T-helper 17 cell (primary cell): ENCODE data around the gene TMEM143. TPM values are rescaled to one million over a fixed set of nuclear protein-coding genes. Genes with fewer than 3 reads are reported as not detected.
A peak's percentile ranks its signal among the peaks of the same experiment; 100 is the strongest.
"Not testable (repeated sequence)": the region's sequence is repeated elsewhere in the genome, so short reads cannot be mapped to it uniquely, and the experiment has no call there.

Experiments
- ATAC-seq: fragments of 150-1000 bp; cut with Tn5 transposase; 2 replicates; pipeline ENCODE4 v1.10.0; 2021; ENCODE audit warnings: mild to moderate bottlenecking, moderate library complexity
- DNase-seq, 3 donors: peaks; one replicate each; pipeline versions ENCODE4 v3.0.0 to v3.0.0-alpha.2; 2020 to 2021
- H3K9me3 ChIP-seq: one replicate; pipeline ENCODE4 v1.7.0; 2013; ENCODE audit warnings: low read length, mild to moderate bottlenecking; ENCODE audit not compliant: control insufficient read depth, poor library complexity, severe bottlenecking
- H3K27ac Mint-ChIP-seq: one replicate; pipeline ENCODE4 v1.8.0; 2022; ENCODE audit warnings: mild to moderate bottlenecking, moderate library complexity, mixed read lengths
- H3K27me3 Mint-ChIP-seq: one replicate; pipeline ENCODE4 v1.8.0; 2022; ENCODE audit warnings: mixed read lengths
- H3K36me3 Mint-ChIP-seq: one replicate; pipeline ENCODE4 v1.8.0; 2022; ENCODE audit warnings: low read depth, mixed read lengths
- H3K4me1 Mint-ChIP-seq: one replicate; pipeline ENCODE4 v1.8.0; 2022; ENCODE audit warnings: mild to moderate bottlenecking, mixed read lengths
- H3K4me3 Mint-ChIP-seq: one replicate; pipeline ENCODE4 v1.8.0; 2022; ENCODE audit warnings: mild to moderate bottlenecking, moderate library complexity, mixed read lengths
- total RNA-seq, 4 donors: library from RNA in 2 of 4; stranded (reverse) in 2 of 4; gene quantifications; one replicate each; pipeline ENCODE4 v1.2.3 and lab custom pipeline; 2022 to 2026

TMEM143 gene
- total RNA-seq, 2 donors from 2014 or later = 7.9 to 8.8 TPM

GRCh38 chr19:48321622-48322591, 41.8 kb downstream of the TMEM143 start:
- peak; percentile 75 for ATAC-seq
- H3K9me3 ChIP-seq = no peaks in the 10 kb centered on the region
- H3K27me3 Mint-ChIP-seq = no peaks in the 10 kb centered on the region
- DNase-seq = peak; percentile 99 to 100 (median 99)
- H3K4me3 Mint-ChIP-seq = peak overlapping the region; percentile 97
- H3K27ac Mint-ChIP-seq = peak overlapping the region; percentile 100
- peaks cover 47% of the 10 kb centered on the region for H3K4me1 Mint-ChIP-seq
- H3K36me3 Mint-ChIP-seq = peaks cover 3% of the 10 kb centered on the region

GRCh38 chr19:48321372-48321621, 42.4 kb downstream of the TMEM143 start:
- peak overlapping the region; percentile 97 for H3K4me3 Mint-ChIP-seq
- no peaks in the 10 kb centered on the region for H3K27me3 Mint-ChIP-seq
- ATAC-seq (peak; percentile 64), DNase-seq (peak; percentile 87 to 96 (median 94))
- peak overlapping the region; percentile 100 for H3K27ac Mint-ChIP-seq
- peaks cover 44% of the 10 kb centered on the region for H3K4me1 Mint-ChIP-seq
- H3K36me3 Mint-ChIP-seq = peaks cover 3% of the 10 kb centered on the region
- H3K9me3 ChIP-seq = no peaks in the 10 kb centered on the region

GRCh38 chr19:48319647-48320541, 43.8 kb downstream of the TMEM143 start:
- H3K9me3 ChIP-seq = no peaks in the 10 kb centered on the region
- no peaks in the 10 kb centered on the region for H3K27me3 Mint-ChIP-seq
- H3K36me3 Mint-ChIP-seq = no peaks in the 10 kb centered on the region
- peak overlapping the region; percentile 100 for H3K27ac Mint-ChIP-seq
- H3K4me3 Mint-ChIP-seq = peak overlapping the region; percentile 97
- ATAC-seq (no peak), DNase-seq (peak; percentile 64 to 77 (median 65))
- H3K4me1 Mint-ChIP-seq = peaks cover 37% of the 10 kb centered on the region

- Mint-ChIP-seq H3K27me3 (no peaks in the 10 kb centered on the region), H3K27ac (no peak overlapping the region), H3K4me3 (no peak overlapping the region), H3K36me3 (no peaks in the 10 kb centered on the region), H3K4me1 (peaks cover 25% of the 10 kb centered on the region)
- DNase-seq (no peak), ATAC-seq (no peak)
- no peaks in the 10 kb centered on the region for H3K9me3 ChIP-seq
Observed at GRCh38 chr19:48318286-48318987, 45.3 kb downstream of the TMEM143 start.

- H3K27me3 Mint-ChIP-seq, DNase-seq, H3K9me3 ChIP-seq, ATAC-seq, H3K4me3 Mint-ChIP-seq, H3K36me3 Mint-ChIP-seq: not testable (repeated sequence)
- Mint-ChIP-seq H3K4me1 (peaks cover 18% of the 10 kb centered on the region), H3K27ac (peak overlapping the region; percentile 24)
Observed at GRCh38 chr19:48317708-48317960, 46.1 kb downstream of the TMEM143 start.

GRCh38 chr19:48315712-48316111, 48.0 kb downstream of the TMEM143 start:
- Mint-ChIP-seq H3K27me3 (no peaks in the 10 kb centered on the region), H3K27ac (no peak overlapping the region), H3K36me3 (no peaks in the 10 kb centered on the region), H3K4me1 (peaks cover 8% of the 10 kb centered on the region), H3K4me3 (no peak overlapping the region)
- no peaks in the 10 kb centered on the region for H3K9me3 ChIP-seq
- ATAC-seq (no peak), DNase-seq (no peak)

- Mint-ChIP-seq H3K4me3 (no peak overlapping the region), H3K4me1 (peaks cover 2% of the 10 kb centered on the region), H3K27me3 (no peaks in the 10 kb centered on the region), H3K36me3 (peaks cover 2% of the 10 kb centered on the region), H3K27ac (no peak overlapping the region)
- no peak for DNase-seq
- no peak for ATAC-seq
- no peaks in the 10 kb centered on the region for H3K9me3 ChIP-seq
Observed at GRCh38 chr19:48311384-48311783, 52.4 kb downstream of the TMEM143 start.

- ATAC-seq (no peak), DNase-seq (no peak)
- no peak overlapping the region for H3K27ac Mint-ChIP-seq
- no peaks in the 10 kb centered on the region for H3K9me3 ChIP-seq
- peaks cover 2% of the 10 kb centered on the region for H3K36me3 Mint-ChIP-seq
- H3K4me1 Mint-ChIP-seq = peaks cover 2% of the 10 kb centered on the region
- H3K27me3 Mint-ChIP-seq = no peaks in the 10 kb centered on the region
- H3K4me3 Mint-ChIP-seq = no peak overlapping the region
Observed at GRCh38 chr19:48310227-48310626, 53.5 kb downstream of the TMEM143 start.

- not testable (repeated sequence) for H3K27me3 Mint-ChIP-seq, H3K4me3 Mint-ChIP-seq, H3K27ac Mint-ChIP-seq, H3K36me3 Mint-ChIP-seq, ATAC-seq, H3K9me3 ChIP-seq, DNase-seq, H3K4me1 Mint-ChIP-seq
Observed at GRCh38 chr19:48309731-48310130, 54.0 kb downstream of the TMEM143 start.

GRCh38 chr19:48308631-48309586, 54.8 kb downstream of the TMEM143 start:
- Mint-ChIP-seq H3K27ac (no peak overlapping the region), H3K27me3 (no peaks in the 10 kb centered on the region), H3K4me1 (peaks cover 5% of the 10 kb centered on the region), H3K4me3 (no peak overlapping the region), H3K36me3 (peaks cover 5% of the 10 kb centered on the region)
- no peak for ATAC-seq
- no peaks in the 10 kb centered on the region for H3K9me3 ChIP-seq
- DNase-seq = no peak

- H3K27me3 Mint-ChIP-seq = no peaks in the 10 kb centered on the region
- H3K4me1 Mint-ChIP-seq = peaks cover 3% of the 10 kb centered on the region
- no peak overlapping the region for H3K4me3 Mint-ChIP-seq
- no peak overlapping the region for H3K27ac Mint-ChIP-seq
- H3K9me3 ChIP-seq = no peaks in the 10 kb centered on the region
- H3K36me3 Mint-ChIP-seq = peaks cover 3% of the 10 kb centered on the region
- DNase-seq (no peak), ATAC-seq (no peak)
Observed at GRCh38 chr19:48303866-48304265, 59.9 kb downstream of the TMEM143 start.

- ATAC-seq = no peak
- H3K27me3 Mint-ChIP-seq = no peaks in the 10 kb centered on the region
Observed at GRCh38 chr19:48303367-48303766, 60.4 kb downstream of the TMEM143 start.

More at GRCh38 chr19:48303367-48303766, 60.4 kb downstream of the TMEM143 start:
- no peak overlapping the region for H3K4me3 Mint-ChIP-seq
- H3K27ac Mint-ChIP-seq = no peak overlapping the region
- peaks cover 3% of the 10 kb centered on the region for H3K36me3 Mint-ChIP-seq
- peaks cover 3% of the 10 kb centered on the region for H3K4me1 Mint-ChIP-seq
- no peaks in the 10 kb centered on the region for H3K9me3 ChIP-seq
- DNase-seq = no peak
